CD4-positive, alpha-beta T cell treated with Interleukin-17A for 1 hour (primary cell): Measurements from ENCODE around the gene SNAPIN.
"Not testable (repeated sequence)": the region's sequence is repeated elsewhere in the genome, so short reads cannot be mapped to it uniquely, and the experiment has no call there.

Experiments used
- DNase-seq: peaks from one replicate; pipeline ENCODE4 v3.0.0-alpha.2; 2020

SNAPIN gene

GRCh38 chr1:153627715-153628626, 30.5 kb upstream of the SNAPIN start, which contains the start of gene S100A1:
S100A1 (plus strand) TSS chr1:153628434; CDS start chr1:153630522, 2,088 bp downstream.
- no peak for DNase-seq

GRCh38 chr1:153628638-153629342, 29.7 kb upstream of the SNAPIN start:
- no peak for DNase-seq

- no peak for DNase-seq
Measured at GRCh38 chr1:153629343-153629665, 29.2 kb upstream of the SNAPIN start.

- DNase-seq, result no peak
Measured at GRCh38 chr1:153629971-153630370, 28.5 kb upstream of the SNAPIN start.

GRCh38 chr1:153630384-153630783, 28.1 kb upstream of the SNAPIN start:
- no peak for DNase-seq

- DNase-seq, result no peak
Measured at GRCh38 chr1:153631047-153632022, 27.2 kb upstream of the SNAPIN start.

DNA sequence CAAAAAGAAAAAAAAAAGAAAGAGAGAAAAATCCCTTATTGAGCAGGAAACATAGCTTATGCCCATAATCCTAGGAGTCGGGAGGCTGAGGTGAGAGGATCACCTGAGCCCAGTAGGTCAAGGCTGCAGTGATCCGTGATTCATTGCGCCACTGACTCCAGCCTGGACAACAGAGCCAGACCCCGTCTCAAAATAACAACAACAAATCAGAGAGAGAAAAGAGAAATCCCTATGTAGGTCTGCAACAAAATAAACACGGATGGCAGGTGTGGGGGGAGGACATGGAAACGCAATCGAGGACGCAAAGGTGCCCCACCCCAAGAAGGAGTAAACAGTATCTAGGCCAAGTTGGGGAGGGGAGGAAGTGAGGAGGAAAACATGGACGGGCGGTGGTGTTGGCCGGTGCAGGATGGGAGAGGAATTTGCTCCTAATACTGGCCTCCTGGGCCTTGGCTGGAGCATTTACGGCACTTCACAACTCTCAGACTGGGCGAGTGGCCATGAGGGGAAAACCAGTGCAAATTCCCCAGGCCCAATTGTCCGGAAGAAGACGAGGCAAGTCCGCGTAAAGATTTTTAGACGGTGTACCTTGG, 25.2 kb upstream of the SNAPIN start:
- DNase-seq, result no peak

GRCh38 chr1:153633754-153634665, 24.5 kb upstream of the SNAPIN start, which contains the start of gene CHTOP:
CHTOP (plus strand) TSS chr1:153634066; CDS start chr1:153636589, 2,523 bp downstream.
- DNase-seq, result peak; percentile 97

DNA sequence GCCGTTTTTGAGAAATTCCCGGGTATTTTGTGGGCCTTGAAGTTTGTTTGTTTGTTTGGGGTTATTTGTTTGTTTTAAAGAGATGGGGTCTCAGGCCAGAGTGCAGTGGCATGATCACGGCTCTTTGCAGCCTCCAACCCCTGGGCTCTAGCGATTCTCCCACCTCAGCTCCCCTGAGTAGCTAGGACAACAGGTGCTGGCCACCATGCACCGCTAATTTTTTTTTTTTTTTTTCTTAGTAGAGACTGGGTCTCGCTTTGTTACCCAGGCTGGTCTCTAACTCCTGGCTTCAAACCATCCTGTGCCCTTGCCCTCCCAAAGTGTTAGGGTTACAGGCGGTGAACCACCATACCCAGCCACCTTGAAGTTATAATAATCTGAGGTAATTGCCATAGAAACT, 22.6 kb upstream of the SNAPIN start:
- no peak for DNase-seq

- no peak for DNase-seq
Measured at GRCh38 chr1:153636312-153636711, 22.2 kb upstream of the SNAPIN start.

- no peak for DNase-seq
Measured at GRCh38 chr1:153638261-153638660, 20.2 kb upstream of the SNAPIN start.

DNA sequence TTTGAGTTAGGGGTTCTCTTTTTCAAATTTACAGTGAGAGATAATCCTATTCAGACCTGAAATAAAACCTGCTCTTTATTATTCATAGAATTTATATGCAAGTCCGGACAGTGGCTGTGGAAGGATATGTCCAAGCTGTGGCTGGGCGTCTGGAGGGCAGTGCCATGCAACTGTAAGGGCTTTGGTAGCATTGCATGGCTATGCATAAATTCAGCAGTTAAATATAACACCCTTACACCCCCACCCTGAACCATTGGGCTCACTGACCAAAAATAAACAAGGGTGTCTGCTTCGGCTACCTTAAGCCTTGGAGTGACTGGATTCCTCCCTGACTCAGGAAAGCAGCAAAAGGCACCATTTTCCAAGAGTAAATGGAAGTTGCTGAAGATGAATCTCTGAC, 19.2 kb upstream of the SNAPIN start:
- DNase-seq, result no peak

DNA sequence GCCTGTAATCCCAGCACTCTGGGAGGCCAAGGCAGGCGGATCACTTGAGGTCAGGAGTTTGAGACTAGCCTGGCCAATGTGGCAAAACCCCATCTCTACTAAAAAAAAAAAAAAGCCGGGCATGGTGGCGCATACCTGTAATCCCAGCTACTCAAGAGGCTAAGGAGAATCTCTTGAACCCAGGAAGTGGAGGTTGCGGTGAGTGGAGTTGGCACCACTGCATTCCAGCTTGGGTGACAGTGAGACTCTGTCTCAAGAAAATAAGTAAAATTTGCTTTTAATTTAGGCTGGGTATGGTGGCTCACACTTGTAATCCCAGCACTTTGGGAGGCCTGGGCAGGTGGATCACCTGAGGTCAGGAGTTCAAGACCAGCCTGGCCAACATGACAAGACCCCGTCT, 18.3 kb upstream of the SNAPIN start:
- DNase-seq, result not testable (repeated sequence)

GRCh38 chr1:153640861-153641260, 17.6 kb upstream of the SNAPIN start:
- no peak for DNase-seq

GRCh38 chr1:153642161-153642560, 16.3 kb upstream of the SNAPIN start:
- DNase-seq, result no peak

DNA sequence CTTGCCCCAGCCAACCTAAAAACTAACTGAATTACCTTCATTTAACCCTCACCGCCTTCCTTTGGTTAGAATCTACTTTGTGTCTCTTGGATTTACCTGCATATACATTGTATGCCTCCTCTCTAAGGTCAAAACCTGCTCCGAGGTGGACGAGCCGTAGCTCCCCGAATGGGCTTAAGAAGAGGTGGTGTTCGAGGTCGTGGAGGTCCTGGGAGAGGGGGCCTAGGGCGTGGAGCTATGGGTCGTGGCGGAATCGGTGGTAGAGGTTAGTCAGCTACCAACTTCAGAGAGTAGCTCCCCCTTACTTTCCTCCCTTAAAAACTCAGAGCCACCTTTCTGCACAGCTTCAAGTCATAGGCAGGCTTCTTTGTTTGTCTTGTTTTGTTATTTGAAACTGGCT, 15.4 kb upstream of the SNAPIN start:
- DNase-seq, result no peak

DNA sequence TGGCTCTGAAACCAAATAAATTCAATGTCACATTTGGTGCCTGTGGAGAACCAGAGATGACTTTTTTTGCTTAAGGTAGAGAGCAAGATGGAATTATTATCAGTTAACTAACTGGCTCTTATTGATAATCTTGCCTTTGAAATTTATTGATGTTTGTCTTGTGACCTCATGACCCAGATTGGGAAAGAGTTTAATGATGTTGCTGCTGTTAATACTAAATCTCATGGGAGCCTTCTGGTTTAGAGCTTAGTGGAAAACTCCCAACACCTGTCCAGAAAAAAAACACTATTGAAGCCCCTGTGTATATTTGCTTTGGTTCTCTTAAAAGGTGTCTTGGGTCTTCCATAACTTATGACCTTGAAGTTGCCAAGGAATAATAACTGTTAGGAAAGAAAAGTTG, 14.7 kb upstream of the SNAPIN start:
- DNase-seq, result no peak

GRCh38 chr1:153646672-153647345, 11.7 kb upstream of the SNAPIN start:
- no peak for DNase-seq

DNA sequence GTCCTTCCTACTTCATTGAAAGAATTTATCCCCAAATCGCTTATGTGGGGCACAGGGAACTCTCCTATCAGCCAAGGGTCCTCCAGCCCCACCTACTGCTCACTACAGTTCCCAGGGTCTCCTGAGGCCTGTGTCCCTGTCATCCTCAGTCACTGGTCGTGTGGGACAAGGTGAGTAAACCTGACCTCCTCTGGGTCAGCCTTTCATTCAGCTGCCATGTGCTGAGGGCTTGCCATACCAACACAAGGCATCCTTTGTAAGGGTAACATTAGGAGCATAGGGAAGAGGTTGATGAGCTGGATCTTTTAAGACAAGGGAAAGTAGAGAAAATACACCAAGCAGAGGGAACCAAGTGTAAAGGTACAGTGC, 11.2 kb upstream of the SNAPIN start:
- no peak for DNase-seq

DNA sequence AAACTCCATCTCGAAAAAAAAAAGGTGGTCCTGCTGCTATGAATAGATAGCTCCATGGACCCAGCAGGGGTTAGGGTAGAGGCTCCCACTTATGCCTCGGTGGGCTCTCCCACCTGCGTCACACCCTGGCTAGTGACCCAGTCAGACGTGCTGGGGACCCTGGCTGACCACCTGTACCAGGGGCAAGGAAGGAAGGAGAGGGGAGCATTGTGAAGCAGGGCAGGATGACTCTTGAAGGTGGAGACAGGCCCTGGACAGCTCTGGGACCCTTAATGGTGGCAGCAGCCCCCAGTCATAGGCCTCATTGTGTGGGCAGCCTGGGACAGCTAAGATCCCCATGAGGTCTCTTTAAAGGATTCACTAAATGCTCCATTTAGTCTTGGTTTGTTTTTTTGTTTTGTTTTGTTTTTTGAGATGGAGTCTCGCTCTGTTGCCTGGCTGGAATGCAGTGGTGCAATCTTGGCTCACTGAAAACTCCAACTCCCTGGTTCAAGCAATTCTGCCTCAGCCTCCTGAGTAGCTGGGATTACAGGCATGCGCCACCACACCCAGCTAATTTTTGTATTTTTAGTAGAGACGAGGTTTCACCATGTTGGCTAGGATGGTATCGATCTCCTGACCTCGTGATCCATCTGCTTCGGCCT, 10.4 kb upstream of the SNAPIN start:
- no peak for DNase-seq
